CD4-positive, alpha-beta T cell treated with Interleukin-1 beta for 1 hour (primary cell): ENCODE data around the gene CMIP.
"Not testable (repeated sequence)": the region's sequence is repeated elsewhere in the genome, so short reads cannot be mapped to it uniquely, and the experiment has no call there.

Experiments
- DNase-seq, 2 donors: peaks; one replicate each; pipeline ENCODE4 v3.0.0-alpha.2; 2020 to 2022

The CMIP gene

GRCh38 chr16:81520151-81520470 is 75.5 kb downstream of the CMIP start:
- no peak for DNase-seq

GRCh38 chr16:81520560-81521135 is 76.0 kb downstream of the CMIP start:
- no peak for DNase-seq

- peak; percentile 86 to 90 for DNase-seq
These were observed 76.6 kb downstream of the CMIP start for GRCh38 chr16:81521141-81521626.

DNA sequence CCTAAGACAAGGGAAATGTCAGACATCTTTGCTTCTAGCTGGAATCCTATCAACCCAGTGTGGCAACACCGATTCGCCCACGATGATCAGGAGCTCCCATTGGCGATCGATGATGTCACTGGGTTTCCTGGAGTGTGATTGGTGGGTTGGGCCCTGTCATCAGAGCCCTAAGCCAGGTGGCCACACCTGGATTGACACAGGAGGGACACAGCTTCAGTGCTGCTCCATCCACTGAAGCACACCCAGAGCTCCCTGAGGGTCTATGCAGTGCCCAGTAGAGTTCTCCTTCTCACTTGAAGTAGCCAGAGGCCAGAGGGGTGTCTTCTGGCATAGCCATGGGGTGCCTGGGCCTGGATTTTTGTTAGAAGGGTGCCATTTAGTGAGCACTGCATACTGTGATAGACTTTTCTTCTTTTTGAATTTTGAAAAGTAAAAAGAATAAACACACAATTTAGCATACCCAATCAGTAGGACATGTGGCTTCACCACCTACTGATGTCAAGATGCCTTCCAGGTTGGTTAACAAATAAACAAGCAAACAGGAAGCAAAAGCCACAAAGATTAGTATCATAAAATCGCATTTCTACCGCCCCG is 77.6 kb downstream of the CMIP start:
- peak; percentile 68 to 72 for DNase-seq

DNA sequence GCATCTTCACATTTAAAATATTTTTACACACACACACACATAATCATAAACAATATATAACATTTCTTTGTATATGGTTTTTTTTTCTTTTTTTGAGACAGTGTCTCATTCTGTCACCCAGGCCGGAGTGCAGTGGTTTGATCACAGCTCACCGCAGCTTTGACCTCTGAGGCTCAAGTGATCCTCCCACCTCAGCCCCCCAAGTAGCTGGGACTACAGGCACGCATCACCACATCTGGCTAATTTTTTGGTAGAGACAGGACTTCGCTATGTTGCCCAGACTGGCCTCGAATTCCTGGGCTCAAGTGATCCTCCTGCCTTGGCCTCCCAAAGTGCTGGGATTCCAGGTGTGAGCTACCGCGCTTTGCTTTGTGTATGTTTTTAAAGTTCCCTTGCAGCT is 78.2 kb downstream of the CMIP start:
- not testable (repeated sequence) for DNase-seq

GRCh38 chr16:81523387-81524115 is 78.9 kb downstream of the CMIP start:
- DNase-seq = no peak

DNA sequence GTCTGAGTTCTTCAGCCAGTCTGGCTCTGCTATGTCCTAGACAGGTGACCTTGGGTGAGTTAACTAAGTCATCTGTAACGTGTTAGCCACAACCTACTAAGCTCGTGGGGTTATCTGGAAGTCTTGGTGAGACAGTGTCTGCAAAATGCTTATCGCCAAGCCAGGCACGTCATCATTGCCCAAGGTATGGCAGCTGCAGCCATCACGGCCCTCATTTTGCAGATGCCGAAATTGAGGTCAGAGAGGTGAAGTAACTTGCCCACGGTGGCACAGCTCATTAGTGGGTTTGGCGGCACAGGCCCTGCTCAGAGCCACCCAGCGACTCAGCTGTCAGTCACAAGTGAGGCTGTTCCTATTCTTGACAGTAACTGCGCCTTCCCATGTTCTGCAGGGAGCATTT is 79.8 kb downstream of the CMIP start:
- peak; percentile 75 to 82 for DNase-seq

DNA sequence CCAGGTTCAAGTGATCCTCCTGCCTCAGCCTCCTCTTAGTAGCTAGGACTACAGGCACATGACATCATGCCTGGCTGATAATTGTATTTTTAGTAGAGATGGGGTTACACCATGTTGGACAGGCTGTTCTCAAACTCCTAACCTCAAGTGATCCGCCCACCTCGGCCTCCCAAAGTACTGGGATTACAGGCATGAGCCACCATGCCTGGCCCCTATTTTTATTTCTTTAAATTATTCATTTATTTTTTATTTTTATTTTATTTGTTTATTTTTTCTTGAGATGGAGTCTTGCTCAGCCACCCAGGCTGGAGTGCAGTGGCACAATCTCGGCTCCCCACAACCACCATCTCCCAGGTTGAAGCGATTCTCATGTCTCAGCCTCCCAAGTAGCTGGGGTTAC is 80.3 kb downstream of the CMIP start:
- DNase-seq = not testable (repeated sequence)

GRCh38 chr16:81526199-81526598 is 81.6 kb downstream of the CMIP start:
- no peak for DNase-seq

DNA sequence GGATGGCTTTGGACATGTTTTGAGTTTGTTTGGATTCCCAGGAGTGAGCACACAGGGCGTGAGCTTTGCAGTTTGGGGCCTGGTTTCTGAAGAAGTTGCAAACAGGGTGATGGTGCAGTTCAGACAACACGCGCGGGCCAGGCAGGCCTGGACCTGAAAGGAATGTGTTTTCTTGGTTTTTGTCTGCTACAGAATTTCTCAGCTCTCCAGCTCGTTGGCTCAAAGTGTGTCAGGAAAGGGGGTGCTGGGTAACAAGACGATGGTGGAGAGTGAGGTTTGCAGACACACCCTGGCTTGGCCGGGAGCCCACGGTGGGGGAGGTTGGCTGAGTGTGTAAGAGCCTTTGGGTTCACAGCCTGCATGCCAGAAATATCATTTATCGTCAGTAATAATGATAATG is 82.3 kb downstream of the CMIP start:
- peak; percentile 27 to 44 for DNase-seq

DNA sequence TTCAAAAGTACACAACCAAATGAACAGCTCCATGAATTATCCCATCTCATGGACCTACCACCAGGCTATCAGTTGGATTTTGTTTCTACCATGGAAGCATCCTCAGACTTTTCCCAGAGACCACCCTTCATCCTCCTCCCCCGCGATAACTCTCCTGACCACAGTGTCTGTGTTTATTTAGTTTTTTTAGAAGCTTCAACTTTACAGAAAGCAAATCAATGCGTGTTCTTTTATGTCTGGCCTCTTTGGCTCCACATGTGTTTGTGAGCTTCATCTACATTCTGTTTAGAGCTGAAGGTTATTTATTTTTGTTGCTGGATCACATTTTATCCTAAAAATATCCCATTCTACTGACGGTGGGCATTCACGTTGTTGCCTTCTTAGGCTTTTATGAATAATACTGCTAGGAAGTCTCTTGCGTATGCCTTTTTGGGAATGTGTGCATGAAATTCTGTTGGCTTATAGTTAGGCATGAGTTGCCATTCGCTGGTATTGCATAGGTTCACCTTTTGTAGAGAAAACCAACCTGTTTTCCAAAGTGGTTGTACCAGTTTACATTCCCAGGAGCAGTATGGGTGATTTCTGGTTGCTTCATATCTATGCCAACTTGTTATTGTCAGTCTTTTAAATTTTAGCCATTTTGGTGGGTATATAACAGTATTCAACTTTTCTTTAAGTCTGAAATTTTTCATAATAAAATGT is 83.0 kb downstream of the CMIP start:
- no peak for DNase-seq

GRCh38 chr16:81528256-81528655 is 83.6 kb downstream of the CMIP start:
- DNase-seq = no peak

DNA sequence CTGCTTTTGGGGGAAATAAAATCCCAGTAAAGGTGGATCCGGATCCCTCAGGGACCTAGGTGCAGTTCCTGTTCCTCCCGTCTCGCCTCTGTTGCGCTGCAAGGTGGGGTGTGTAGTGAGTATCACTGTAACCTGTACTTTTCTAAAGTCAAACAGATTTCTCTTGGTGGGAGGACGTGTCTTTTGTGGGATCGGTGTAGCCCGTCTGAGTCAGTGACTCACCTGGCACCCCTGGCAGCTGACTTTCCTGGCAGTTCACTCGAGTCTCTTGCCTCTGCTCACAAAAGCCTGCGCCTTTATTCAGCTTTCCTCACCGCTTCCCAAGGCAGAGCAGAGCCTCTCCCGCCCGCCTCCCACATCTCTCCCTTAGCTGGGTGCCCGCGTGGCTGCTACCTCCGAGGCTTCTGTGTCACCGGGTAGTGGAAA is 85.7 kb downstream of the CMIP start:
- no peak for DNase-seq

- DNase-seq = no peak
These were observed 86.2 kb downstream of the CMIP start for GRCh38 chr16:81530814-81531213.

GRCh38 chr16:81531419-81531821 is 86.8 kb downstream of the CMIP start:
- no peak for DNase-seq

- DNase-seq = no peak
These were observed 88.0 kb downstream of the CMIP start for GRCh38 chr16:81532491-81533174.

DNA sequence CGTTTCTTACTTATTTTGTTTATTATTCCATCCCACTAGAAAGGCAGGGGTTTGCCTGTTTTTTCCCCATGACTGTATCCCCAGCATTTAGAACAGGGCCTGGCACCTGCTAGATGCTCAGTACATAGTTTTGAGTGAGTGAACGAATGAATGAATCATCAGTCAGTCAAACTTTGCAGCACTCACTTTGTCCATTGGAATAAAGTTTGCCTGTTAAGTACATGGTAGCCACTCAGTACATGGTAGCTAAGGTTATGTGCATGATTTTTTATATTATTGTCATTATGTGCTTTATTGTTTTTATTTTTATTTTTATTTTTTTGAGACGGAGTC is 88.5 kb downstream of the CMIP start:
- DNase-seq = no peak

DNA sequence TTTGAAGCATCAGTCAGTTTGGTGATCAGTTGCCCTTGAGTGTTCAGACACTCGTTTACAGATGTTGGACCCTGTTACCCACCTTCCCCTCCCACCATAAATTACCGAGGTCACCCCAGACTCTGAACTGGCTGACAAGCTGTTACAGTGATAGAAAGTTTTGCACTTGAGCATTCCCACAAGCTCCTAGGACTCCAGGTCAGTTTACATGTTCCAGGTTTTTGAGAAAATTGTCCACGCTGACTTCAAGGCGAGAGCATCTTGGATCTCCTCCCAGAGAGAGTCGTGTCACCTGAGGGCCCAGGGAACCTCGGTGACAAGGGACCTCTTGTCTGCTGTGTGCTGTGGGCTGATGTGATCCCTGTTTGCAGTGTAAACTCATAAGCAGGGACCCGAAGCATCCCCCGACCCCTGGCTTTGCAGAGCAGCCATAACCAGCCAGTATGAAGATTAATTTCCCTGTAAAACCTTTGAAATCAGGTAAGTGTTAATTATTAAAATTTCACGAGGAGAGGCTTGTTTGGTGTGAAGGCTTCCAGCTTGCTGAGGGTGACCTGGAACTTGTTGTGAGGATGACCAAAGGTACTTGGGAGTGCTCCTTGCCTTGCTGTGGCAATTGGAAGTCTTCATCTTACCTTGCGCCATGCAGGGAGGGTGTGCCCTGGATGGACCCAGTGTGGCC is 91.2 kb downstream of the CMIP start:
- no peak for DNase-seq

GRCh38 chr16:81536648-81537047 is 92.0 kb downstream of the CMIP start:
- no peak for DNase-seq

DNA sequence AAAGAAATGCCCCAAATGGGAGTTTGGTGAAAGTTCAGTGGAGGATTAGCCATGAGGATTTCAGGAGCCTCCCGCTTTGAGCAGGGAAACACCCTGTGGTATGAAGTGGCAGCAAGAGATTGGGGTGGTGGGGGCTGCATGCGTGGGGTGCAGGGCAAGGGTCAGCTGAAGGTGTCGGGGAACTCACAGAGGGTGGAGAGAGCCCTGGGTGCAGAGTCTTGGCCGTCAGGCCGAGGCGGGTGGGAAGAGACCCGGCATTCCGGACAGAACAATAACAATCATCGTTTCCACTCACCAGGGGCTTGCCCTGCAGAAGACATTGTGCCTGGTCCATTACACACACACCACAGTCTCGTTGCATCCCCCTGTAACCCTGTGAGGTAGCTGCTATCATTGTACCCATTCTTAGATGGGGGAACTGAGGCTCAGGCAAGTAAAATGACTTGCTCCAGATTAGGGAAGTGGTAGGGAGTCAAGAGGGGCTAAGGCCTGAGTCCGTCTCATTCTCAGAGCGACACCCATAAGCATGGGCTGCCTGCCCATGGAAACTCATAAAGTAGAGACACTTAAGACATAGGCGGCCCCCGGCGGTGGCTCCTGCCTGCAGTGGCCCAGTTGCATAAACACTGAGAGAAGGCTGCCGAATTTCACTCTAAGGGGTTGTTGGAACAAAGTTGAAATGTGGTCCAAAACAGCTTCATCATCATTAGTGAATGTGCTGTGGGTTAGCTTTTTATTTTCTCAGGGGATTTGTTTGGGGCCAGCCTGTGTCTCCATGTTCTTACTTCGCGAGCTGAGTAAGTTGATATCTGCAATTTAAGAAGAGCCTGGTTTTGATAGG is 93.3 kb downstream of the CMIP start:
- DNase-seq = no peak

GRCh38 chr16:81539009-81539758 is 94.6 kb downstream of the CMIP start:
- no peak for DNase-seq
